LNCaP clone FGC (cell line): ENCODE measurements around the gene VPS54.

ENCODE experiments used
- DNase-seq: peaks from one replicate; pipeline ENCODE4 v3.0.0-alpha.2; 2011; ENCODE audit warnings: low read depth
- H3K4me3 ChIP-seq: 2 replicates; pipeline ENCODE4 v1.5.1; 2011; ENCODE audit warnings: mild to moderate bottlenecking, low read depth, low read length, control low read depth
- TF ChIP-seq, protein P1 (sequence below): IDR thresholded peaks from 2 replicates; pipeline ENCODE4 v1.5.1; 2012; ENCODE audit warnings: mild to moderate bottlenecking; ENCODE audit not compliant: control insufficient read depth, insufficient read depth; ENCODE audit errors: extremely low read depth

The VPS54 gene

DNA sequence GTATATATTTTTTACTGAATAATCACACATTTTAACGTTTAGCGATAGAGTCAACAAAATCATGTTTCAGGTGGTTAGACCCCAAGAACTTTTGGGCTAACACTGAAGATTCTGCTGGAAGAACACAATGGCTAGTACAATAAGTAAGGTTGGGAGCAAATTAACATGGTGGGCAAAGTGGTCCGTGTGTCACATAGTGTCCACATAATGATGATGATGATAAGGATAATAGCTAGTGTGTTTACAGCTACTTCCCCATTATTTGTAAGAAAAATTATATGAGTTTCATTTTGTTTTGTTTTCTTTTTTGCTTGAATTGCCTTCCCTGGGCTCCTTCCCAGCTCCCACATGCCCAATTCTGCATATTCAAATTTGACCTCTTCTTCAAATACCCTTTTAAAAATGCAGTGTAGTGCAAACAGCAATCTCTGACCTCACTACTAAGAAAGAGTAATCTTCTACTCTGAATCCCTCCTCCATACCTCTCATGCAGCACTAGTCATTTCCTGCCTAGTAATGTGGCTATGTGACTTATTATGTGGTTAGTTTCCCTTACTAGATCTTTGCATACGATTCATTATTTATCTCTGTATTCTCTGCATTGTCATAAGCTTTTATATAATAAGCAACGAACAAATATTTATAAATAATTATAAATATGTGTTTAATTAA lies 16.9 kb upstream of the VPS54 start:
- TF ChIP-seq, protein P1, sequence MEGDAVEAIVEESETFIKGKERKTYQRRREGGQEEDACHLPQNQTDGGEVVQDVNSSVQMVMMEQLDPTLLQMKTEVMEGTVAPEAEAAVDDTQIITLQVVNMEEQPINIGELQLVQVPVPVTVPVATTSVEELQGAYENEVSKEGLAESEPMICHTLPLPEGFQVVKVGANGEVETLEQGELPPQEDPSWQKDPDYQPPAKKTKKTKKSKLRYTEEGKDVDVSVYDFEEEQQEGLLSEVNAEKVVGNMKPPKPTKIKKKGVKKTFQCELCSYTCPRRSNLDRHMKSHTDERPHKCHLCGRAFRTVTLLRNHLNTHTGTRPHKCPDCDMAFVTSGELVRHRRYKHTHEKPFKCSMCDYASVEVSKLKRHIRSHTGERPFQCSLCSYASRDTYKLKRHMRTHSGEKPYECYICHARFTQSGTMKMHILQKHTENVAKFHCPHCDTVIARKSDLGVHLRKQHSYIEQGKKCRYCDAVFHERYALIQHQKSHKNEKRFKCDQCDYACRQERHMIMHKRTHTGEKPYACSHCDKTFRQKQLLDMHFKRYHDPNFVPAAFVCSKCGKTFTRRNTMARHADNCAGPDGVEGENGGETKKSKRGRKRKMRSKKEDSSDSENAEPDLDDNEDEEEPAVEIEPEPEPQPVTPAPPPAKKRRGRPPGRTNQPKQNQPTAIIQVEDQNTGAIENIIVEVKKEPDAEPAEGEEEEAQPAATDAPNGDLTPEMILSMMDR = no peak
- no peak for DNase-seq
- no peak overlapping the region for H3K4me3 ChIP-seq

DNA sequence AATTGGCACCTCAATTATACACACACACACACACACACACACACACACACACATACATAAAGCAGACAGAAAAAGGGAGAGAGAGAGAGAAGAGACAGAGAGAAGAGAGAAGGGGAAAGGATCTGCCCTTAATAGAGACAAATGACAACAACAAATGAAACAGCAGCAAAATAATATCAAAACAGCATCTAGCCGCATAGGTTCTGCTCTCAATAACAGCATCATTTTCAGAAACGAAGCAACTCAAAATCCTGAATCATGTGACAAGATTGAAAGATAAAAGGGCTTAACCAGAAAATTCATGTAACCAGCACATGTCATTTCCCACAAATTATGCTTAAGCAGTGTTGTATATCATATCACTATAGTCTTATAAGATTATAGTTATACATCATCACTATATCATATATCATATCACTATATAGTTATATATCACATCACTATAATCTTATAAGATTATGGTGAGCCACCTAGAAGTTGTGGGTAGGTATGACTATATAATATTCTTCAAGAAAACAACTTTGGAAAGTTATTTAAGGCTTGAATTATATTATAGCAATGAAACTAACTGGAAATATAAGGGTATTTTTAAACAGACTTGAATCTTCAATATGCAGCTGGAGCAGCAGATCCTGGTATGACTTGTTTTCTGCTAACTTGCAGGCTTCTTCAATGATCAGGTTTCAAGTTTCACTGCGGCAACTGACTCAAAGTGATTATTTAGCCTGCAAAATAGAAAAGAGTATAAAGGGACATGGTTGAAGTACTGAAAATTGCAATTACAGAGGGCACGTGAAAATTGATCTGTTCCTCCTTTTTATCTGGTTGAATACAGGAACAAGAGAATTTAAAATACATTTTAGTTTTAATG lies 16.1 kb upstream of the VPS54 start:
- TF ChIP-seq, protein P1 = no peak
- DNase-seq = no peak
- no peak overlapping the region for H3K4me3 ChIP-seq

DNA sequence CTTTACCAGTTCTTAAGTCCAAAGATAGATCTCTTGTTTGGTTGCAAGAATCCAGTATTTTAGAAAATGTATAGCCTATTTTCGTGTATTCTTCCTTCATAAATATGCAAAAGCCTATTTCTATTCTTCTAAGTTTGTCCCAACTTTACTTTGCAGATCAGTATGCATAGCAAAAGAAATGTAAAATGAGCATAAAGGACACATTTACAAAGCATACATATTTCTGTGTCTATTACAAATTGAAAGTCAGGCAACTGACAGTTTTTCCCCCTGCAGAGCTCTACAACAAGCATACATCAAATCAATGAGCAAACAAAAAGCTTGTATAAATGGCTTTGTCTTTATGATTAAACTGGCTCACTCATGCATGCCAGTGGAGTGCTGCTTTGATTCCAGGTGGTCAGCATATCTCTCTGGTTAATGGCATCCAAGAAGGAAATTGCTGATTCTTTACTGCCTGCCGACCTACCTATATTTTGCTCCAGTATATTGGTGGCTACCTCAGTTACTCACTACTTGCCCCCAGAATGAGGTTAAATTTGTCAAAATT lies 10.0 kb upstream of the VPS54 start:
- DNase-seq = no peak
- TF ChIP-seq, protein P1 = no peak
- no peak overlapping the region for H3K4me3 ChIP-seq

DNA sequence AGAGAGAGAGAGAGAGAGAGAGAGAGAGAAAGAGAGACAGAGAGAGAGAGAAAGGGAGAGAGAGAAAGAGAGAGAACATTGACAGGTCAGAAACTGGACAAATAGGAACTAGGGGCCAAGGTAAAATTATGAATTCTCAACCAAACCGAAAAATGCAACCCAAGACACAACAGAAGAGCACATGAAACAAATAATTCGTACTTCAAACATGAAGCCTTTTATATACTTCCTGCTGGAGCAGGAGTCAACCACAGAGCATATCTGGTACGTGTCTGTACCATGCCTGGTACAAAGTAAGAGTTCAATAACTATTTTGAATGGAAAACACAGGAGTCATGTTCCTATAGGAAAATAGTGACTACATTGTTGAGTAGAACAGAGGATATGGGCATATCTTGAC lies 6.5 kb upstream of the VPS54 start:
- no peak overlapping the region for H3K4me3 ChIP-seq
- no peak for DNase-seq
- TF ChIP-seq, protein P1 = no peak

DNA sequence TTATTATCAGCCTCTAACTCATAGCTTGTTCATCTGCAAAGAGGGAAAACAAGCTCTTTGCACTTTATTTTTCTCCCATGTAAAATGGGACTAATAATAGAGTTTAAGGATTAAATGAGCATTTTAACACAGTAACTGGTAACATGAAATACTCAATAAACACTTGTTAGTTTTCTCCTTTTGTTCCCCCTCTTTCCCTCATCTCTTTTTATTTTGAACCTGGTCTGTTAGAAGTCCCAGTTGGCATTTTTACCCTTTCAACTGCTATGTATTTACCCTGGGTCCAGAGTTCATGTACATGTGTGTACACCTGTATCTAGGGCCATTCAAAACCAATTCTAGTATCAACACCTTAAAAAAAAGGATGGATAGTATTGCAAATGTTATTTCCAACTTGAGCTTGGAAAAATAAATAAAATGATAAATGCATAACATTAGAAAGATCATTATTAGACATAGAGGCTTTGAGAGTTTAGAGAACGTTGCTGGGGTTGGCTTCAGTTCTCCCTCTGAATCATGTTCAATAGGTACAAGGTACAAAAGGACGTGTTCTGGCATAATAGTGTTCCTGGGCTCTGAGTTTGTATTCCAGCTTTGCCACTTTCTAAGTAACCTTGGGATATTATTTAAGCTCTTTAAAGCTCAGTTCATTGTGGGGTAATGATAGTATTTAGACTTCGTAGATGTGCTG lies 5.2 kb upstream of the VPS54 start:
- TF ChIP-seq, protein P1 = no peak
- no peak for DNase-seq
- no peak overlapping the region for H3K4me3 ChIP-seq

DNA sequence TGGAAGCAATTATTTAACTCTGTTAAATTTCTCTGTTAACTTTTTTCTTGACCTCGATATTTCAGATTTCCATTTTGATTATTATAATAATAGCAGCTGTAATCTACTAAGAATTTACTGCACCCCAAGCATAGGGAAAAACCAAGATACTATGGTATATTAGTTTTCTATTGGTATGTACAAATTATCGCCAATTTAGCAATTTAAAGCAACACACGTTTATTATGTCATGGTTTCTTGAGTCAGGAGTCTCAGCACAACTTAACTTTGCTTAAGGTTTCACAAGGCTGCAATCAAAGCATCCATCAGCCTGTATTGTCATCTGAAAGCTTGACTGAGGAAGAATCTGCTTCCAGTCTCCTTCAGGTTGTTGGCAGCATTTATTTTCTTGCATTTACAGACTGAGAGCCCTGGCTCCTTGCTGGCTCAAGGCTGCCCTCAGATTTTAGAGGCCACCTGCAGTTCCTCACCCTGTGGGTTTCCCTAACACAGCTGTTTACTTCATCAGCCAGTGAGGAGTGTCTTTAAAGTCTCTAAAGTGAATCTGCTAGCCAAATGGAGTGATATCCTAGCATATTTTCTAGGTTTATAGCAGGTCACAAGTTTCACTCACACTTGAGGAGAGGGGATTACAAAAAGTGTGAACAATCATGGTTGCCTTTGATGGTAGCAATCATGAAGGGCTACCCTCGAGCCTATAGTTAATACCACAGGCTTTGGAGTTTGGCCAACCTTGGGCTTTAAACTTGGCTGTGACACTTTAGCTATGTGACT lies 4.4 kb upstream of the VPS54 start:
- no peak for DNase-seq
- TF ChIP-seq, protein P1 = no peak
- no peak overlapping the region for H3K4me3 ChIP-seq
